WTC11 (cell line): ENCODE measurements around the gene PTPN1. TPM values are rescaled to one million over a fixed set of nuclear protein-coding genes. Genes with fewer than 3 reads are reported as not detected.
A peak's percentile ranks its signal among the peaks of the same experiment; 100 is the strongest.

Source experiments
- ATAC-seq: fragments of 200-7000 bp; cut with Tn5 transposase; 2 replicates; pipeline ENCODE4 v1.10.0; 2021; ENCODE audit warnings: mild to moderate bottlenecking, moderate library complexity
- CTCF ChIA-PET: fragments of 300-600 bp; sonication (Branson Sonifier 250); formaldehyde crosslinking; loops from one replicate; lab custom pipeline; 2021; ENCODE audit warnings: antibody characterized with exemption; lab: Charles Lee
- POLR2A ChIA-PET: fragments of 350-600 bp; sonication (Branson Sonifier 250); formaldehyde crosslinking; loops from one replicate; lab custom pipeline; 2021; ENCODE audit warnings: antibody characterized with exemption; lab: Charles Lee
- DNase-seq: peaks from one replicate; pipeline ENCODE4 v3.0.0; 2021; ENCODE audit warnings: low spot score
- H3K27ac Mint-ChIP-seq: 2 replicates; pipeline ENCODE4 v1.8.0; 2021; ENCODE audit warnings: mixed read lengths
- H3K27me3 Mint-ChIP-seq: 2 replicates; pipeline ENCODE4 v1.8.0; 2021; ENCODE audit warnings: low read depth, mild to moderate bottlenecking, moderate library complexity, mixed read lengths
- H3K36me3 Mint-ChIP-seq: 2 replicates; pipeline ENCODE4 v1.8.0; 2021; ENCODE audit warnings: mixed read lengths
- H3K4me1 Mint-ChIP-seq: 2 replicates; pipeline ENCODE4 v1.8.0; 2022; ENCODE audit warnings: mixed read lengths
- H3K4me3 Mint-ChIP-seq: 2 replicates; pipeline ENCODE4 v1.8.0; 2021; ENCODE audit warnings: mild to moderate bottlenecking, moderate library complexity, mixed read lengths
- H3K9me3 Mint-ChIP-seq: 2 replicates; pipeline ENCODE4 v1.8.0; 2021; ENCODE audit warnings: mixed read lengths
- ATF1 ChIP-seq: sonication (generic); formaldehyde crosslinking; IDR thresholded peaks from 2 replicates; pipeline ENCODE4 v1.8.1; 2023; ENCODE audit warnings: mild to moderate bottlenecking, moderate library complexity, missing genetic modification reagents
- IRF2 ChIP-seq: sonication (generic); formaldehyde crosslinking; IDR thresholded peaks from 2 replicates; pipeline ENCODE4 v1.8.0; 2022; ENCODE audit warnings: low read depth, missing genetic modification reagents, borderline replicate concordance
- MYBL2 ChIP-seq: sonication (generic); formaldehyde crosslinking; IDR thresholded peaks from 2 replicates; pipeline ENCODE4 v1.8.1; 2023; ENCODE audit warnings: mild to moderate bottlenecking, moderate library complexity, missing genetic modification reagents
- NFYB ChIP-seq: sonication (generic); formaldehyde crosslinking; conservative IDR thresholded peaks from 2 replicates; pipeline ENCODE4 v1.8.0; 2022; ENCODE audit warnings: low read depth, missing genetic modification reagents
- NR2C2 ChIP-seq: sonication (generic); formaldehyde crosslinking; IDR thresholded peaks from 2 replicates; pipeline ENCODE4 v1.8.0; 2022; ENCODE audit warnings: mild to moderate bottlenecking, missing genetic modification reagents
- RORB ChIP-seq: fragments of 250-450 bp; sonication (Bioruptor Pico); IDR thresholded peaks from 2 replicates; pipeline ENCODE4 v1.9.0; 2021; ENCODE audit warnings: mild to moderate bottlenecking
- SOX15 ChIP-seq: fragments of 250-450 bp; sonication (Bioruptor Pico); IDR thresholded peaks from 2 replicates; pipeline ENCODE4 v1.9.0; 2021; ENCODE audit warnings: mild to moderate bottlenecking
- ZNF396 ChIP-seq: fragments of 250-450 bp; sonication (Bioruptor Pico); IDR thresholded peaks from 2 replicates; pipeline ENCODE4 v1.8.0; 2021; ENCODE audit warnings: mild to moderate bottlenecking, moderate library complexity, borderline replicate concordance
- total RNA-seq: library from RNA; stranded (reverse); gene quantifications from 3 replicates; pipeline ENCODE4 v1.2.3, GENCODE V29; 2021
- TF ChIP-seq, protein P1 (sequence below): sonication (generic); formaldehyde crosslinking; IDR thresholded peaks from 2 replicates; pipeline ENCODE4 v1.8.0; 2022; ENCODE audit warnings: mild to moderate bottlenecking, missing genetic modification reagents

The PTPN1 gene
- total RNA-seq, 1 experiment from 2014 or later: 29.4 TPM

DNA sequence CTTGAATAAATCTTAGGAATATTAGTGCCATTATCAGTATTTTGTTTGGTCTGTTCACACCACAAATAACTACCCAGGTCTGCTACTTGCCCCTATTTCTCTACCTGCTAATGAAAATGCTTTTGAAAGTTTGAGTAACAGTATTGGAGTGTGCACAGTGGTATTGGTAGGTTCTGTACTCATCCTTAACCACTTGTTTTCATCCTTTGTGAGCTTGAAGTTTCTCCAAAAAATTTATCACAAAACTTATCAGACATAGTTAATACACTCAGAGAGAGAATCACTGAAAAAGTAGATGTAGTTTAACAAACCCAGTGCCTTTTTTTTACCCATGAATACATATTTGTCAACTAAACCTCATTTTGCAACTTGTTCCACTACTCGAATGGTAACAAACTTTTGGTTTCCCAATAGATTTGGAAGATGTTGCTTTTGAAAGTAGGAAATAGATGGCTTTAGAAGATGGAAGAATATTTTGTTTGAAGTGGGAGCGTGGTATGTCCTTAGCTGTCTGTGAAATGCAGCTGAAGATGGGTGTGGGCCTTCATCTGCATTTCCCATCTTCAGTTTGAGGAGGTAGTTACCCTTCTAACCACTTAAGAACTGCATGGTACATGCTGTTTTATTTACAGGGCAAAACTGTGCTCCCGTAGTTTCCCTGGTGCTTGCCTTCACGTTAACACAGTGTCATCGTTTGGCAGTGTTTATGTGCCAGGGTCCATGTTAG, 9.0 kb downstream of the PTPN1 start (continued):
- no peak for TF ChIP-seq RORB (CRISPR knock-in tag)

DNA sequence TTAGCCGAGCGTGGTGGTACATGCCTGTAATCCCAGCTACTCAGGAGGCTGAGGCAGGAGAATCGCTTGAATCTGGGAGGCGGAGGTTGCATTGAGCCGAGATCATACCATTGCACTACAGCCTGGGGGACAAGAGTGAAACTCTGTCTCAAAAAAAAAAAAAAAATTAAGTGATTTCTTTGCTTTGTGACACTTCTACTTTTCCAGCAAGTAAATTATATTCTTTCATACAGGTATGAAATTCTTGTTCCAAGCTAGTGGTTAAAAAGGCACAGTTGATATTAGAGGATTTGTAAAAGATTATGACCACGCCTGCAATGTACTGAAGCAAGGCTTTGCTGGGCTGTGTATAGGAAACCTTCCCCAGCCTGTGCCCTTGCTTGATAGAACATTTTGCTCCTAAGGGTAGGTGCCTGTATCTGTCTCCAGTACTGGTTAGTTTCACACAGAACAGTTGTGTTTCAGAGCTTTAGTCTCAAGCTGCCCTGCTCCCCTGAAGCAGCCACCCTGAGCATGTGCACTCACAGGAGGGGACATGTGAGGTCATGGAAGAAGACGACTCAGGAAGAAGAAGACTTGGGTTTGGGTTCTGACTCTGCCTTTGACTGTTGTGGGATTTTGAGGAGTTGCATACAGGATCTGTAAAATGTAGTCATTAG, 10.2 kb downstream of the PTPN1 start:
- ChIA-PET CTCF (interaction anchor here (1.7 kb wide), 1 partner anchor 56 kb away, joined by 4 read pairs; no protein-coding TSS in a partner anchor), POLR2A (no interaction called here)
- TF ChIP-seq ZNF396: no peak
- no peaks in the 10 kb centered on the region for H3K36me3 Mint-ChIP-seq
- H3K4me3 Mint-ChIP-seq: no peak overlapping the region
- H3K27ac Mint-ChIP-seq: peak overlapping the region; percentile 78
- DNase-seq (no peak), ATAC-seq (no peak)
- H3K4me1 Mint-ChIP-seq: peaks cover 13% of the 10 kb centered on the region
- no peaks in the 10 kb centered on the region for H3K27me3 Mint-ChIP-seq
- no peaks in the 10 kb centered on the region for H3K9me3 Mint-ChIP-seq

DNA sequence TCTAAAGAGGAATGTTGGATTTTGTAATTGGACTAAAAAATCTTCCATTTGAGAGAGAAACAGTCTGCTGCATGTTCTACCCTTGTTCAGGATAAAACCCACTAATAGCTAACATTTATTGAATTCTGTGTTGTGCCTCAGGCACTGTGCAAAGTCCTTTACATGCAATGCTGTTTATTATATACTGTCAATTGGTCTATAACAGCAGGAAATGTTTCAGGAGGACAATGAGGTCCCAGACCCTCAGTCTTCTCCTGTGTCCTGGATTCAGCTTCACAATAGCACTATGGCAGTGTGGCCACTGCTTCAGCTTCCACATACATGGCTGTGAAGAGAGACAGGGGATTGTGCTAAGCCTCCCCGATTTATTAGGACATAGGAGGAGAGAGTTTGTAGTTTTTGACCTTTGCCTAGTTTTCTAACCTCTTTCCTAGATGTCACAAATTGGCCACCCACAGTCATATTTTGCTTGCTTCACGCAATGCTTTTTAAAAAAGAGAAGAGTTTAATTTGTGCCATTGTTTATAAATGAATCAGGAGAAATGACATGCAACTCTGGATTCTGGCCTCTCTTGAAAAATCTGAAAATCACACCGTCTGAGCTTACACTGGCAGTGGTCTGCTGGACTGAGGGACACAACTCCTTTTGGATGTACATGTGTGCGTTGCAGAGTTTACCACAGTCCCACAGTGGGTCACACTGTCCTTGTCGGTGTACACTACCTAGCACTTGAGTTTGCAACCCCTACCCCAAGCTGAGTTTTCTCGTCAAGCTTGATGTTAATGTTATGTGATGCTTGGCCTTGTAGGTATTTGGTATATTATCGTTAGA, 11.3 kb downstream of the PTPN1 start:
- no peak for ATAC-seq

DNA sequence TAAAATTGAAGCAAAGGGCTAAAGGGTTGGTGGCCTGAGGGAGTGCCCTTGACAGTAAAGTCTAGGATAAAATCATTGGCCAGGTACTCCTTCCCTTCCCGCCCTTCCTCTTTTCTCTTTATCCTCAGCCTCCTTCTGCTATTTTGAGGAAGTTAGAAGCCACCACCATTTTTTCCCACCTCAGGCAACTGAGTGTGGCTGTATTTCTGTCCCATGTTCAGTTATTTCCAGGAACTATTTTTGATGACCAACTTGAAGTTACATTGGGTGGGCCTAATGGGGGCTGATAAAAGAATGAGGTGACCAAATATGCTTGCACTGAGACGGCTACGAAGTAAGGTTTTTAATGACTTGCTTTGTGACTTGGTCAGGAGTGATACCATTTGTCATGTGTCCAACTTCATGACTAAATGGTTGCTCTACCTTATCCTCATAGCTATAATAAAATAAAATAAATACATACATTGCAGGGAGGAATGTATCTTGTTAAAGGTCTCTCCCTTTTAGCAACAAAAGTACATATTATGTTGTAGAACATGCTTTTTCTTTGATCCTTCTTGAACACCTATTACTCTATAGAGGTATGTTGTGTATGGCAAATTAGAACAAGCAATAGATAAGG, 12.0 kb downstream of the PTPN1 start:
- Mint-ChIP-seq H3K36me3 (no peaks in the 10 kb centered on the region), H3K9me3 (no peaks in the 10 kb centered on the region), H3K27ac (no peak overlapping the region), H3K4me1 (peaks cover 13% of the 10 kb centered on the region), H3K4me3 (no peak overlapping the region), H3K27me3 (no peaks in the 10 kb centered on the region)
- ChIA-PET CTCF (interaction anchor here (0.6 to 0.8 kb wide), 2 partner anchors 39 to 343 kb away, joined by 3 to 7 read pairs; no protein-coding TSS in a partner anchor), POLR2A (no interaction called here)
- ATAC-seq (no peak), DNase-seq (no peak)
- TF ChIP-seq NFYB (CRISPR knock-in tag): no peak
- no peak for TF ChIP-seq MYBL2 (CRISPR knock-in tag)
- no peak for TF ChIP-seq ZNF396
- TF ChIP-seq IRF2 (CRISPR knock-in tag): no peak
- no peak for TF ChIP-seq ATF1

More for the DNA sequence above, 11.3 kb downstream of the PTPN1 start:
- H3K9me3 Mint-ChIP-seq: no peaks in the 10 kb centered on the region
- H3K4me3 Mint-ChIP-seq: no peak overlapping the region
- no peaks in the 10 kb centered on the region for H3K36me3 Mint-ChIP-seq
- no peak for TF ChIP-seq NR2C2 (CRISPR knock-in tag)
- TF ChIP-seq, protein P1, sequence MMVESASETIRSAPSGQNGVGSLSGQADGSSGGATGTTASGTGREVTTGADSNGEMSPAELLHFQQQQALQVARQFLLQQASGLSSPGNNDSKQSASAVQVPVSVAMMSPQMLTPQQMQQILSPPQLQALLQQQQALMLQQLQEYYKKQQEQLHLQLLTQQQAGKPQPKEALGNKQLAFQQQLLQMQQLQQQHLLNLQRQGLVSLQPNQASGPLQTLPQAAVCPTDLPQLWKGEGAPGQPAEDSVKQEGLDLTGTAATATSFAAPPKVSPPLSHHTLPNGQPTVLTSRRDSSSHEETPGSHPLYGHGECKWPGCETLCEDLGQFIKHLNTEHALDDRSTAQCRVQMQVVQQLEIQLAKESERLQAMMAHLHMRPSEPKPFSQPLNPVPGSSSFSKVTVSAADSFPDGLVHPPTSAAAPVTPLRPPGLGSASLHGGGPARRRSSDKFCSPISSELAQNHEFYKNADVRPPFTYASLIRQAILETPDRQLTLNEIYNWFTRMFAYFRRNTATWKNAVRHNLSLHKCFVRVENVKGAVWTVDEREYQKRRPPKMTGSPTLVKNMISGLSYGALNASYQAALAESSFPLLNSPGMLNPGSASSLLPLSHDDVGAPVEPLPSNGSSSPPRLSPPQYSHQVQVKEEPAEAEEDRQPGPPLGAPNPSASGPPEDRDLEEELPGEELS: no peak
- no peak overlapping the region for H3K27ac Mint-ChIP-seq
- no peak for DNase-seq
- ChIA-PET POLR2A (no interaction called here), CTCF (interaction anchor here (0.6 to 1.7 kb wide), 2 partner anchors 55 to 272 kb away, joined by 3 to 4 read pairs; no protein-coding TSS in a partner anchor)
- H3K27me3 Mint-ChIP-seq: no peaks in the 10 kb centered on the region
- peaks cover 13% of the 10 kb centered on the region for H3K4me1 Mint-ChIP-seq

DNA sequence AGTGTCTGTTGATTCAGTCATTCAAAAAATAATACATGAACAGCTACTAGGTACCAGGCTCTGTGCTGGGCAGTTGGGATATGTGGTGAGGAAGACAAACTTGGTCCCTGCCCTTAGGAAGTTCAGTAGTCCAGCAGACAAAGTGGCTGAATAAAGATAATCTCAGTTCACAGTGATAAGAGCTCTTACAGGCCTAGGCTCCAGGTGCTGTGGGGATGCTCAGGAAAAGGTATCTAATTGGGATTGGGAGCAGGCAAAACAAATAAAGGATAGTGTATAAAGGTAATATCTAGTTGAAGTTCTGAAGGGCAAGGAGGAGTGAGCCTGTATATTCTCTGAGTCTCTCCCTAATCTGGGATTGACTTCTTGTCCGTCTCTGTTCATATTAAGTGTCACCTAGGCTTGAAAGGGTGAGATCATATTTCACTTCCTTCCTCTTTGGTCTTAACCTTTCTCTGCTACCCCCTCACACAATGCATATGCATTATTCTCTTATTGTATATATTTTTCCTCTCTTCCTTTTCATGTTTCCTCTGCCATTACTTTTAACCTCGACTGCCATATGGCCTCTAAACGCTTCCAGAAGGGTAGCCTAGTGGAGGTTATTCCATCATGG, 13.5 kb downstream of the PTPN1 start:
- TF ChIP-seq IRF2 (CRISPR knock-in tag) (no peak), RORB (CRISPR knock-in tag) (no peak), SOX15 (CRISPR knock-in tag) (no peak)
- Mint-ChIP-seq H3K27me3 (no peaks in the 10 kb centered on the region), H3K4me3 (no peak overlapping the region), H3K4me1 (peaks cover 13% of the 10 kb centered on the region), H3K36me3 (no peaks in the 10 kb centered on the region), H3K9me3 (no peaks in the 10 kb centered on the region), H3K27ac (no peak overlapping the region)
- ChIA-PET POLR2A (no interaction called here), CTCF (interaction anchor here (0.5 to 1.4 kb wide), 6 partner anchors 13 to 525 kb away, joined by 3 to 4 read pairs (median 4); no protein-coding TSS in a partner anchor)
- ATAC-seq: no peak
- no peak for DNase-seq
